Neural cell (in vitro differentiated cells): ENCODE results near the gene RDH16.

Experiments used
- EZH2 ChIP-seq: fragments of 200-600, 300-800 bp; shearing (Covaris generic), sonication (generic); IDR thresholded peaks from 2 replicates; pipeline ENCODE4 v1.6.1; 2014; ENCODE audit warnings: antibody characterized with exemption, low read length, borderline replicate concordance, mild to moderate bottlenecking; ENCODE audit not compliant: insufficient read depth, poor library complexity, severe bottlenecking
- RAD21 ChIP-seq: fragments of 450-650 bp; conservative IDR thresholded peaks from 2 replicates; pipeline ENCODE4 v1.6.1; 2014; ENCODE audit warnings: antibody characterized with exemption, mild to moderate bottlenecking, moderate library complexity
- TAF1 ChIP-seq: IDR thresholded peaks from 2 replicates; pipeline ENCODE4 v1.6.1; 2012; ENCODE audit warnings: low read depth
- TF ChIP-seq, protein P1 (sequence below): fragments of 450-650 bp; IDR thresholded peaks from 2 replicates; pipeline ENCODE4 v1.5.1; 2014; ENCODE audit warnings: antibody characterized with exemption, mild to moderate bottlenecking, moderate library complexity; ENCODE audit not compliant: poor library complexity, severe bottlenecking

- TF ChIP-seq, protein P1, sequence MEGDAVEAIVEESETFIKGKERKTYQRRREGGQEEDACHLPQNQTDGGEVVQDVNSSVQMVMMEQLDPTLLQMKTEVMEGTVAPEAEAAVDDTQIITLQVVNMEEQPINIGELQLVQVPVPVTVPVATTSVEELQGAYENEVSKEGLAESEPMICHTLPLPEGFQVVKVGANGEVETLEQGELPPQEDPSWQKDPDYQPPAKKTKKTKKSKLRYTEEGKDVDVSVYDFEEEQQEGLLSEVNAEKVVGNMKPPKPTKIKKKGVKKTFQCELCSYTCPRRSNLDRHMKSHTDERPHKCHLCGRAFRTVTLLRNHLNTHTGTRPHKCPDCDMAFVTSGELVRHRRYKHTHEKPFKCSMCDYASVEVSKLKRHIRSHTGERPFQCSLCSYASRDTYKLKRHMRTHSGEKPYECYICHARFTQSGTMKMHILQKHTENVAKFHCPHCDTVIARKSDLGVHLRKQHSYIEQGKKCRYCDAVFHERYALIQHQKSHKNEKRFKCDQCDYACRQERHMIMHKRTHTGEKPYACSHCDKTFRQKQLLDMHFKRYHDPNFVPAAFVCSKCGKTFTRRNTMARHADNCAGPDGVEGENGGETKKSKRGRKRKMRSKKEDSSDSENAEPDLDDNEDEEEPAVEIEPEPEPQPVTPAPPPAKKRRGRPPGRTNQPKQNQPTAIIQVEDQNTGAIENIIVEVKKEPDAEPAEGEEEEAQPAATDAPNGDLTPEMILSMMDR: no peak
- TF ChIP-seq EZH2: no peak
- no peak for TF ChIP-seq TAF1
- no peak for TF ChIP-seq RAD21
Measured at GRCh38 chr12:56990648-56991318, 33.4 kb upstream of the RDH16 start.
